Activated CD4-positive, alpha-beta T cell treated with anti-CD3 and anti-CD28 coated beads, Interleukin-10, Interleukin-2, amounts not matched to agents 100 ng/mL and 50 ng/mL, durations not matched to agents 16 hours and 8 hours (primary cell): Measurements from ENCODE around the gene HMGCS1.
"Not testable (repeated sequence)": the region's sequence is repeated elsewhere in the genome, so short reads cannot be mapped to it uniquely, and the experiment has no call there.

Experiments used
- DNase-seq: peaks from one replicate; pipeline ENCODE4 v3.0.0-alpha.2; 2020

HMGCS1 gene

DNA sequence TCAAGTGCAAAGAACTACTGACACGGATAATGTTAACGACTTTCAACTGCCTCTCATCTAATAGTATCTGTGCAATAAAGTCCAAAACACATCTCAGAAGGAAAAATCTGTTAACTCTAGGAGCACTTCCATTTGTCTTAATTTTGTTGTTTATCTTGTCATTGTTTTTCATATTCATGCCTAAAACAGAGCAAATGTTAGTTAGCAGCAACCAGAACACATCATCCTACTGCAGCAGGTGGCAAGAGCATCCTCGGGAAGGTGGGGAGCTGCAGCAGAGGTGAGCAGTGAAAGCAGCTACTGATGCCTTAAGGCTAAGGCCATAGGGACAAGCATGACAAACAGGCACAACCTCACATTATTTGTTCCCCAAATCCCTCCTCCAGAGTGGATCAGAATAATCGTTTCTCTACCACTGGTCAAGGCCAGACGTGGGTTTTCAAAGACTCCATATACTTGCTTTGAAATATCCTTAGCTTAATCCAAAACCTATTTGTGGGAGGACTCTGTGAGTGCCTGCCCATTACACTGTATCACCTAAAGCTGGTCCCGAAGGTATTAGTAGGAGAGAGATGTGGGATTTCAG lies 1.0 kb downstream of the HMGCS1 start:
- no peak for DNase-seq

DNA sequence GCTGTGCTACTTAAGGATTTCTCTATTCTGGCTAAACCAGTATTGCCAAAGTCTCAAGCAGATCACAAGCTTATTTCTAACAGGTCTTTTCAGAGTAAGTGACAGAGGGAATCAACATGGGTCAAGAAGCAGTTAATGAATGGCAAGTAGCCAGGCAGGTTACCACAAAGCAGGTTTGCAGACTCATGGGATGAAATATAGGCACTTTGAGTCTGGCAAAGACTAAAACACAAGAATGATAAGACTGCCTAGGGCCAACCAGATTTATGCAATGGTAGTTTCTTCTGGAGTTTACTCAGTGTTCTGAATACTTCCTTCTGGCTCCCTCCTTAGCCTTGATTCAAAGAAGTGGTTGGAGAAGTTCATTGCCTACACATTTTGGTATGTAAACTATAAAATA lies 3.6 kb downstream of the HMGCS1 start:
- DNase-seq, result no peak

DNA sequence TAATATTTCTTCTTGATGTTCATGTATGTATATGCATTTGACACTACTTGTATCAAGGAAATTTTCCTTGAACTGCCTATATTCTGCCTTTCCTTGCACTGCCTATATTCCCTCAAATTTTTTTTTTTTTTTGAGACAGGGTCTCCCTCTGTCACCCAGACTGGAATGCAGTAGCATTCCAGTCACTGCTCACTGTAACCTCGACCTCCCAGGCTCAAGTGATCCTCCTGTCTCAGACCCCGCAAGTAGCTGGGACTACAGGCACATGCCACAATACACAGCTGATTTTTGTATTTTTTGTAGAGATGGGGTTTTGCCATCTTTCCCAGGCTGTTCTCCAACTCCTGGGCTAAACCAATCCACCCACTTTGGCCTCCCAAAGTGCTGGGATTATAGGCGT lies 4.1 kb downstream of the HMGCS1 start:
- DNase-seq, result no peak

DNA sequence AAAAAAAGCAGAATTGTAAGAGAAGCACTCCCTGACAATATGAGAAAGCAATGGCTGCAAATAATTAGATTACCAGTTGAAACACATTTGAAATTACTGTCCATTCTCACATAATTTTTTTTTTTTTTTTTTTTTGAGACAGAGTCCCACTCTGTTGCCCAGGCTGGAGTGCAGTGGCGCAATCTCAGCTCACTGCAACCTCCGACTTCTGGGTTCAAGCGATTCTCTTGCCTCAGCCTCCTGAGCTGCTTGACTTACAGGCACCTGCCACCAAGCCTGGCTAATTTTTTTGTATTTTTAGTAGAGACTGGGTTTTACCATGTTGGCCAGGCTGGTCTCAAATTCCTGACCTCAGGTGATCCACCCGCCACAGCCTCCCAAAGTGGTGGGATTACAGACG lies 6.3 kb downstream of the HMGCS1 start:
- not testable (repeated sequence) for DNase-seq

DNA sequence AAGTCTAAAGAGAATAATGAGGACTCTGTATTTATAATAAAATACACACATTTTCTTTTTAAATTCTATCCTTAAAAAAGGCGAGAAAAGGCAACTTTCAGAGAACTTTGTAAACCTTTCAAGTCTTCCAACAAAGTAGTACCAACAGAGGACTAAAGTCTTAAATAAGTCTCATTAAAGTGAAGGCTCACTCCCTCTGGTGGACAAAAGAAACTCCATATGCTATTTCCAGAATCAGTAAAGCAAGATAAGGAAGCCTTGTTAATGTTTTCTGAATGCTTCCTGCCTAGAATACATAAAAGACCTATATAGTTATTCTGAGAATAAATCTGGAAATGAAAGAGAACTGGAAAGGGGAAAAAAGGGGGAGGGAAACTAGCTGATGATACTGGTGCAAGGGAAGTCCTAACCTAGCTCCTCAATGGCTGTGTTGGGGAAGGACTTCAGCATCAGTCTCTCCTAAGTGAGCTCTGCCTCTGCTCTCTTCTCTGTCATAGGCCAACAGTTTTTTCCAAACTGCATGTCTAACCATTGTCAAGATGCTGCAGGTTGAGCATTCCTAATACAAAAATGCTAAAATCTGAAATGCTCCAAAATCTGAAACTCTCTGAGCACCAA lies 7.2 kb downstream of the HMGCS1 start:
- peak; percentile 55 for DNase-seq

DNA sequence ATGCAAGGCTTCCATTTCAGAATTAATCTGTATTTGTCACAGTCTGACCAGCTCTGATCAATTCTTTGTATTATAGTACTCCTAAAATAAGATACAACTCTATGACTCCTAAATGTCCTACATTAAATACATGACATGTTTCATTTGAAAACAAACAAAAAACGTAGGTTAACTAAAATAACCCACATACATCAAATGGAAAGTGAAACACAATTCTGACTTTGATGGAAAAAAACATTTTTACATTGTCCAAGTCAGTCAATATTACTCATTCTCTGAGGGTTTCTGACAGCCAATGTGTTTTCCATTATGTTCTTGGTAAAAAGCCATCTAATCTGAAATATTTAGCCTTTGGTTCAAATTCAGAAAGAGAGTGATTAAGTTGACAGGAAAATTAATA lies 8.7 kb downstream of the HMGCS1 start:
- DNase-seq, result peak; percentile 72

DNA sequence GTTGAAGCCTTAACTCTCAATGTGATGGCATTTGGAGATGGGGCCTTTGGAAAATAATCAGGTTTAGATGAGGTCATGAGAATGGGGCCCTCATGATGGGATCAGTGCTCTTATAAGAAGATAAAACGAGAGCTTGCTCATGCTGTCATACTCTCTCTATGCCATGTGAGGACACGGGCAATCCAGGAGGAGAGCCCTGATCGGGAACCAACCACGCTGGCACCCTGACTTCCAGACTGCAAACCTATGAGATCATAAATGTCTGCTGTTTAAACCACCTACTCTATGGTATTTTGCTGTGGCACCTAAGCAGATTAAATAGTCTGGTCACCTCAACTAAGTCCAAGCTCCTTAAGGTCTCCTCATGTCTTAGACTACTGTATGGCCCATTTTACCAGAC lies 10.0 kb downstream of the HMGCS1 start:
- no peak for DNase-seq

DNA sequence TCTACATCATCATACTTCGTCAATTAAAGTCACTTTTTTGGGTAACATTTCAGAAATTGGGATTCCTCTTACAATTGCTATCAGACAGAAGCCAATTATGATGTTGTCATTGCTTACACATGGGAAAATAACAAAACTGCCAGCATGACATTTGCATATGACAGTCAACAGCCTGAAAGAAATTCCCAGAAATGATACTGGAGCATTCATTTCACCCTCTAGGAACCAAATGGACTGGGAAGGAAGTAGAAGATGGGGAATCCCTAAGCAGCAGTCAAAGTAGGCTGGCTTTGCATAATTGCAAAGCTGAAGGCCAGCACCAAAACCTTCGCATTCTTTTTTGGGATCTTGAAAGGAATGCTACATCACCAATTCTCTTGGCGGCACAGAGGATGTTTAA lies 10.7 kb downstream of the HMGCS1 start:
- DNase-seq, result no peak

DNA sequence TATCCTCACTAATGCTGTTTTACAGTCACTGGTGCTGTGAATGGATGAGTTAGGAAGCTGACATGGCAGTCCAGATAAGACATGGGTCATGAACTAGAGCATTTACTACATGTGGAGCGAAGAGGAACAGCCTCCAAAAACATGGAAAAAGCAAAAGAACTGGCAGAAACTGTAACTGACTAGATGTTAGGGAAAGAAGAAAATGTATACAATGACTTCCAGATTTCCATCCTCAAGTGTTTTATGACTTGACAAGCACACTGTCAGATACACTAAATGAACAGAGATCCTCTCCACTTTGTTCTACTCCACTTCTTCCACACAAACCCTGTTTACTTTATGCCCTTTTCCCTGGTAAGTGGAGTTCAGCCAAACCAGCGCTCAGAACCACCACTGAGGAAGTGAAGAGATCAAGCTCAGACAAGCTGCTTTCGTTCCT lies 11.5 kb downstream of the HMGCS1 start:
- DNase-seq, result no peak

DNA sequence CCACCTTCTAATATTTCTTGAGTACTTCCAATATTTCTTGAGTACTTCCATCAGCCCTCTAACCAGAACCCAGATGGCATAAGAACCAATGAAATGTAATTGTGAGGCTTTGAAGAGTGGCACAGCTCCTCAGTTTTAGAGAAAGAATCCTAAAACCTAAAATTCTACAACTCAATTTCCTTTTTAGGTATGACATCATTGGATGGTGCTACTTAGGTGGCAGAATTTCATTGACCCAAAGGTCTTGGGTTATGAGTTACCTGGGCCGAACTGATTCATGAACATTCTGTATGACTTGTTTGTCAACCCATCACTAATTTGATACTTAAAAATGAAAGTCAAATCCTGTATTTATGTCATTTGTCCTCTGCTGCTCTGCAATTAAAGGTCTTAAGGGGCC lies 13.1 kb downstream of the HMGCS1 start:
- no peak for DNase-seq

DNA sequence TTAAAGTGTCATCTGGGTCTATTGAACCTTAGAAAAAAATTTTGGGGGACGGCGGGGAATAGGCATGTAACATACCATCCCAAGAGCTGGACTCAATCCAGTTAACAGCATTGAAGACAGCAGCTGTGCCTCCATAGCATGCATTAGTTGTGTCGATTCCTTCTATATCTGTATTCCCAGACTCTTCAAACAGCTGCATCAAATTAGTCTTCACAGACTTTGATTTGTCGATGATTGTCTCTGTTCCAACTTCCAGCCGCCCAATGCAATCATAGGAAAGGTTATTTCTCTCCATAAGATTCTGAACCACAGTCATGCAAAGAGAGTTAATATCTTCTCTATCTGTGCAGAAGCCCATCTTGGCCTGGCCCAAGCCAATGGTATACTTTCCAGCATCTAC lies 14.8 kb downstream of the HMGCS1 start:
- no peak for DNase-seq

DNA sequence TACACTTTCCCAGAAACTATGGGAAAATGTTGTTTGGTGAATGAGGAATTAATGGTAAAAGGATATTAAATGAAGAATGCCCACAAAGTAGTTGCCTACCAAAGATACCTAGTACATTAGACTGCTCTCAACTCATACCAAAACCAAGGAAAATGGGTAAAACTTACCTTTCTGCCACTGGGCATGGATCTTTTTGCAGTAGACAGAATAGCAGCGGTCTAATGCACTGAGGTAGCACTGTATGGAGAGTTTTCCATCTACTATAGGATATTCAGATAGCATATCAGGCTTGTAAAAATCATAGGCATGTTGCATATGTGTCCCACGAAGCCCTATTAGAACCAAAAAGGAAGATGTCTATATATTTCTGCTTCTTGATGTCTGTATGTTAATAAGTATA lies 16.4 kb downstream of the HMGCS1 start:
- no peak for DNase-seq

DNA sequence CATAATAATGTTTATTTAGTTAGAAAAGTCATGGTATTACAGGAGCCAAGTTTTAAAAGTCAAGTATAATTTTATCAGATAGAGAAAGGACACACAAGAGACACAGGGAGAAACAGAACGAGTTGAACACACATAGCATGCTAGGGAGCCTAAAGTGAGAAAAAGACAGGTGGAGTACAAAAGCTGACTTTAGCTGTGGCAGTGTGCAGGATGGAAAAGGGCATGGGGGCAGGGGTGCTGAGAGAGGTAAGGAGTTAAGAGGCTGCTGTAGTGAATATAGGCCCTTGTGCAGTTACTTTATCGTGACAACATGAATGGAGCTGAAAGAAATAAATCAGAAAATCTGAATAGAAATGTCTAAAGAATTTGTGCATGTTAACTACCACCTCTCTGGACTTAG lies 18.0 kb downstream of the HMGCS1 start:
- DNase-seq, result no peak

DNA sequence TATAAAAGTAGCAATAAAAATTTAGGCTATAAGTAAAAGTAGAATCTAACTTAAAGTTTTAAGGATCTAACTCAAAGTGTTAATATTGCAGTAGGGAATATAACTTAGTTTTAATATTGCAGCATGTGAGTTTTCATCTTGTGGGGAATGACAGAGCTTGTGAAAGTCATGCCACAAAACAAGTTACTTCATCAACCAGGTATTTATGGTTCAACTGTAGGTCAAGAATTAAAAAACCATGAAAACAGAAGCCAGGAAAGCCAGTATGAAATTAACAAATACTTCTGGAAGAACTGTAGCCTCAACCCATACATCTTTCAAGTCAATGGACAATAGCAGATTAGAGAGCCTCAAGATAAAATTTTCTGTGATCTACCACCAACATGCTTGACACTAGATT lies 19.0 kb downstream of the HMGCS1 start:
- DNase-seq, result no peak

DNA sequence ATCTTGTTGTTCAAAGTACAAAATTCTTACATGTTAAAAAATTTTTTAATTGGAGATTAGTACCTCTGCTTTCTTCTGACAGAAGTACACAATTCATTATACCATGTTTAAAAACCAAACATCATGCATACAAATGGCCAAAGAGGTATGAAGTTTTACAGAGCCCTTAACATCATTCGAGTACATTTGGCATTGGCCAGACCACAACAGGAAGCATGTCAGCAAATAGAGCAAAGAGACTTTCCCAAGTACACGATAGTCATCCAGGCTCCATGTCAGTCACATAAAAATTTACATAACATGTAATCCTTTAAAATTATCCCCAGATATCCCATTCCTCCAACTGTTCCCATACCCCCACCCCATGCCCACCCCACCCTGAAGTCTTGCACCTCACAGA lies 22.5 kb downstream of the HMGCS1 start:
- DNase-seq, result no peak

DNA sequence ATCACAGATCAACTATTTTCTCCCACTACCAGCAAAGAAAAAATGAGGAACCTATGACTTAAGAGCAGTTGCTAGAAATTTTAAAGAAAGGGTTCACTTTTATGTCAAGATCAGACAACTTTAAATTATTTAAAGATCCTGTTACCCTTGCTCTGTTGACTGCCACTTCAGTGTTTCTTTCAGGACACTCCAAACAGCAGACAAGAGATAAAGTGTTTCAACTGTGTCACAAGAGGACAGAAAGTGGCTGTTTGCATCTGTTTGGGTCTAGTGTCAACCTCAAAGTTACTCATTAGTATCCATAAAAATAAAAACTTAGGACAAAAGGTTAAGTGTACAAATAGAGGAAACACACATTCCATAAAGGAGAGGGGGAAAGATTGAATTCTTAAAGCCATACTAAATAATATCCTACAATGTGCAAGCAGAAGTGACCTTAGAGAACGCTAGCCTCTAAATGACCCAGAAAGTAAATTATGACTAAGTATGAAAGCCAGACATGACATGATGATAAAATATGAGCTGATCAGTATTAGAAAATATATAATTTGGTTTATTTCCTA lies 24.9 kb downstream of the HMGCS1 start:
- no peak for DNase-seq

DNA sequence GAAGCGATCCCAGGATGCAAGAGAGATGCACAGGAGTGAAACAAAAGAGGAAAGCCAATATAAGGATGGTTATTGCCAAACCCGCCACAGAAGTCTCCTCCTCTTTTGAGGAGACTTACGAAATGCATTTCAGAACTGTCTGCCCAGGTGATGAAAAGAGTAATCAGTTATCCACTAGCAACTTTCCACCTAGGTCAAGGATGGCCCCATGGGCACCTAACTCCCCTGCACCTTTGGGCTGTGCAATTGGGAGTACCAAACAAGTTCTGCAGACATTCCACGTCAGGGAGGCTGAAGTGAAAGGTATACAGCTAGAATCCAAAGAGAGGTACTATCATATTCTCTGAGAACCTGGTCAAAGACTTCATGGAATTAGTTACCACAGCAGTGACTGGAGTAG lies 25.7 kb downstream of the HMGCS1 start:
- DNase-seq, result no peak

DNA sequence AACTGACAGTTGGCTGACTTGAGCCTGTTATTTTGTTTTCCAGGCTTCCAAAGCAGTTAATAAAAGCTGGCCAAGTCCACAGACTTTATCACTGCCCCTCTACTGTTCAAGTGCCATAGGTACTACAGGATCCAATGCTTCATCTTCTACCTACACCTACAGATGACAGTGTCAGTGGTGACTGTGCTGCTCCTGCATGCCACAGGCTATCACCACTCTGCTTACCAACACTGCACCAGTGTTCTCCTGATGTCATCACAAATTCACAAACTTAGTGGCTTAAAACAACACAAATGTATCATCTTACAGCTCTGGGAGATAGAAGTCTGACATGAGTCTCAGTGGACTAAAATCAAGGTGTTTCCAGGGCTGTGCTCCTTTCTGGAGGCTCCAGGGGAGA lies 26.6 kb downstream of the HMGCS1 start:
- DNase-seq, result no peak

DNA sequence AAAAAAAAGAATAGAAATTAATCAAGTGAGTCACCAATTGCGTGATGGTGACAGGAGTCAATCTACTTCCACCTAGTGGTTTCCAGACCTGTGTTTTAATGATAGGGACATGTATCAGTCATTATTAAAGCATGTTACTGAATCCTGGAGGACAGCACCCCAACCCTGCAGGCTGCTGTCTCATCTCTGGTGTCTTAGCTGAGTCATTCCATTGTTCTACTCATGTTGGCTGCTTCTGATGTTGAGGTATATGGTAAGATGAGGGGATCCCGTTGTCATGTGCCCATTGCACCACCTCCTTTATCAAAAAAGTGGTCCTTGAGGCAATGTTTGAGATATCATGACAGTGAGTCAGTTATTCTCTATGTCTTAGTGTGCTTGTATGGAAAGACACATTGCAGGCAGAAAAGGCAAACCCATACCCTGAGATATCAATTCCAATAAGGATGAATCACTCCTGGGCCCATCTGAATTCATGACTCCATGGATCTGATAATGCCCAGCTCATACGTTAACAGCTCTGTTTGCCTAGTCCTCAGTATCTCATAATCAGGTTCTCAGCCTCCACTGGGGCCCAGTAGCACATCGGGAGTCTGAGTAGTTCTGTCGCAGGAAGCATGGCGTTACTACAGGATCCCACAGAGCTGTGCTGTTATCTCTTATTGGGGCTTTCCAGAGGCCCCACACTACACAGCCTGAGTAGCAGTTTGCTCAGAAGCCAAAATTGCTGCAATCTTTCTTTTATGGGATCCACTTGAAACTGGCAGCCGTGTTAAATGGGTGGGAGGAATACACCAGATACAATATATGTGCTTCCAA lies 31.2 kb downstream of the HMGCS1 start:
- DNase-seq, result peak; percentile 85

DNA sequence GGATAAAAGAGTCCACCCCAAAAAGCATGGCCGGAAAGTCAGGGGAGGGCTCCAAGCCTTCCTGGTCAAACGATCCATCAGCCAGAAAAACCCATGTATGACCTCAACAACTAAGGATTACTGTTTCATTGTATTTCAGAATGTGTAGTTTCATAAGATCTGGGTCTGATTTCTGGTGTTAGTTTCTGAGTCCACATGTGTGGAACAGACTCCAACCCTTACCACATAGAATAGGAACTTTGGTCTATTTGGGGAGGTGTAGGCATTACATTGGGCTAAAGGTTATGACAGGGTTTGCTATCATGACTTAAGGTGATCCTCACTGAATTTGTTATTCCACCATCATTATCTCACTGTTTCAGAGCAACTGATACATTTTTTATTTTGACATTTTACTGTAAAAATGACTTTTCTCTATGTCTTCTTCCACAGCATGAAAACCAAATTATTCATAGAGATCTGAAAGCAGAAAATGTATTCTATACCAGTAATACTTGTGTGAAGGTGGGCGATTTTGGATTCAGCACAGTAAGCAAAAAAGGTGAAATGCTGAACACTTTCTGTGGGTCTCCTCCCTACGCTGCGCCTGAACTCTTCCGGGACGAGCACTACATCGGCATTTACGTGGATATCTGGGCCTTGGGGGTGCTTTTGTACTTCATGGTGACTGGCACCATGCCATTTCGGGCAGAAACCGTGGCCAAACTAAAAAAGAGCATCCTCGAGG lies 33.5 kb downstream of the HMGCS1 start:
- no peak for DNase-seq

DNA sequence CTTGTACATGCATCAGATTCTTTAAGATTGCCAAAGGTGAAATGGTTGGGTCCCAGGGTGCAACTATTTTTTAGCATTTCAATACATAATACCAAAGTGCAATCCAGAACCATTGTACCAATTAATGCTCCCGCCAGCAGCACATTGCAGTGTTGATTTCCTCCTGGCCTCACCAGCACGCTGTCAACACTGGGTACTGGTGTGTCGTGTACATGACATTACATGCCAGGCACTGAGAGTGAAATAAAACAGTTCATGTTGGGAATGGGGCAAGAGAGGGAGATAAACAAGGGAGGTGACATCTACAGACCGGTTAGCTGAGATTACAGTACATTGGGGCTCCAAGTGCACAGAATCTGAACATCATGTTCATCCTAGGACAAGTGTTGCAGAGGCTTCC lies 37.8 kb downstream of the HMGCS1 start:
- DNase-seq, result no peak

DNA sequence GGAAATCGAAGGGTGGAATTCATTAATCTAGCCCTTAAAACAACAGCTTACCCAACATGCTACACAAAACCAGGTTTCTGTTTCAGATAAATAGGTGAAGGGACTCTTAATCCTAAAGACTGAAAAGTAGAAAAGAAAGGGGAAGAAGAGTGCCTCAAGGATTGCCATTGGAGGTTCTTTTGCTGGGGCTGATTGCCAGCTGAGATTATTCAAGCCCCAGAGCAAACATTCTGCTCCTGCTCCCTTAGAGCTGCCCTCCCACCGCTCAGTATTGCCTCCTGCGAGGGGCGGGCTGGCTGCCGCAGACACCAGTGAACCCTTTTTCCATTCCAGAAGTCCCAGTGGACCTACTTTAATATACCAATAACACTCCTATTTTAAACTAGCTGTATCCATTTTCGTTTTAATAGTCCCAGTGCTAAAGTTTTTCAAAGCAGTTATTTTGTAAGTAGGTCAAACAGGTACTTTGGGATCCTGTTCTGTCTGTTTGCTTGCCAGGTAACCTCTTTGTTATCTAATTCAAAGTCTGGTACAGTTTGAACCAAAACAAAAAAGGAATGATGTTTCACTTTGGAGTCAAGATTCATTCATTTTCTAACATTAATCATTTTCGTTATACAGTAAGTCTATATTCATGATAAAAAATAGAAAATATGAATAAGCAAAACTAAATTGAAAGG lies 38.6 kb downstream of the HMGCS1 start:
- no peak for DNase-seq

DNA sequence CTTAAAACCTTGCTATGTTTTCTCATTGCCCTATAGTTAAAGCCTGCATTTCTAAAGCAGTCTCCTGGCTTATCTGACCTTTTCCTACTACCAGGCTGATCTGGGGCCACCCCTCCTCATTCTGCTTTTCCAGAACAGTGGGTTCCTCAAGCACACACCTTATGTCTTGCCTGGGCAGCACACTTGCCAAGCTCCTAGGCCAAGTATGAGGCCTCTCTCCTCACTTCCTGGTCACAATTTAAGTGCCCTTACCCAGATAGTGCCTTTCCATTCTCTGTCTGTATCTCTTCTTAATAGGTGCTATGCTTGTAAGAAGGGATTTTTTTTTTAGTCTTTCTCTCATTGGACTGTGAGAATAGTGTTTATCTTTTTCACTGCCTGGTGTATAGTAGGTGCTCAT lies 39.7 kb downstream of the HMGCS1 start:
- no peak for DNase-seq
